Right cardiac atrium (tissue), 5 donors: ENCODE results near the gene SARNP. TPM values are rescaled to one million over a fixed set of nuclear protein-coding genes. Genes with fewer than 3 reads are reported as not detected.

Experiments
- ATAC-seq, 2 donors: fragments of 200-7000 bp; cut with Tn5 transposase; one replicate each; pipeline versions ENCODE4 v1.8.0 to v1.9.1; 2020; ENCODE audit warnings: moderate library complexity in 2 of 2, mild to moderate bottlenecking in 1 of 2
- DNase-seq, 3 donors: peaks; one replicate each; pipeline ENCODE4 v3.0.0-alpha.2; 2020
- H3K27ac ChIP-seq: one replicate; pipeline ENCODE4 v1.5.1; 2013; ENCODE audit warnings: mild to moderate bottlenecking, low read length, control low read depth, moderate library complexity
- H3K27me3 ChIP-seq: one replicate; pipeline ENCODE4 v1.6.1; 2013; ENCODE audit not compliant: control insufficient read depth, insufficient read depth
- H3K4me1 ChIP-seq: one replicate; pipeline ENCODE4 v1.6.1; 2013; ENCODE audit warnings: low read length; ENCODE audit not compliant: control insufficient read depth, insufficient read depth
- H3K4me3 ChIP-seq: one replicate; pipeline ENCODE4 v1.5.1; 2013; ENCODE audit warnings: low read length, control low read depth
- H3K9me3 ChIP-seq: one replicate; pipeline ENCODE4 v1.6.1; 2013; ENCODE audit warnings: low read length; ENCODE audit not compliant: control insufficient read depth
- whole genome bisulfite sequencing: extraction: QIAGEN DNeasy Blood & Tissue Kit; methylation state at CpG from one replicate; pipeline ENCODE4 v1.1.7; 2013; 5-methylcytosine and 5-hydroxymethylcytosine counted together
- intact Hi-C, 4 donors: fragments of 100-400 bp; cut with DNase I; formaldehyde crosslinking; loops; one replicate each; pipeline versions ENCODE4 v1.11.0 to v1.14.0; 2022 to 2023
- polyA plus RNA-seq: library from polyadenylated mRNA; stranded (reverse); fragments of 200-250 nt; gene quantifications from one replicate; pipeline ENCODE4 v1.2.3, GENCODE V29; 2013
- total RNA-seq, 4 donors: library from RNA; stranded (reverse); fragmentation: NEBNext Ultra II Directional; extraction: Animal tissue kit (Norgen Biotek cat#: 25700); gene quantifications; one replicate each; pipeline ENCODE4 v1.2.1, GENCODE V29; 2021
- donor health status: healthy with polysubstance abuse.
- donor health status: DM: no; HTN: yes; CAD: no.
- donor health status: DM: no; HTN: no; CAD: no.
- donor health status: DM: no; HTN: yes; CAD: no; lungs with severe emphysema.
- donor health status: DM: yes; HTN: yes; CAD: no.

The SARNP gene
- total and polyA plus RNA-seq, 5 donors = 50.3 to 113 (median 54.9) TPM

- DNase-seq (peak; percentile 62 to 87 (median 82)), ATAC-seq (peak; percentile 5 to 25)
- Histone ChIP-seq H3K4me3 (peak overlapping the region; percentile 98), H3K4me1 (peaks cover 2% of the 10 kb centered on the region), H3K27me3 (no peaks in the 10 kb centered on the region), H3K27ac (no peak overlapping the region), H3K9me3 (no peaks in the 10 kb centered on the region)
- intact Hi-C loops = loop anchor here (5.0 to 10.0 kb wide), 3 partner anchors 51 to 194 kb away; partner anchors contain the start of gene DGKA (in 1 of the 4)
- under 1% methylated on average over 72 of the region's 73 CpGs for WGBS
Observed at GRCh38 chr12:55743406-55744339, 73.9 kb downstream of the SARNP start.

GRCh38 chr12:55742719-55743405 lies 74.7 kb downstream of the SARNP start, which contains the start of gene GDF11:
GDF11 (plus strand) TSS chr12:55743122; CDS start chr12:55743317, 195 bp downstream.
- intact Hi-C loops = loop anchor here (5.0 to 10.0 kb wide), 3 partner anchors 52 to 194 kb away; partner anchors contain the start of gene DGKA (in 1 of the 4)
- H3K9me3 ChIP-seq = no peaks in the 10 kb centered on the region
- peak within 1 kb of the TSS; percentile 98 for H3K4me3 ChIP-seq
- WGBS = under 1% methylated on average over 29 of the region's 53 CpGs
- no peaks in the 10 kb centered on the region for H3K27me3 ChIP-seq
- H3K27ac ChIP-seq = no peak within 1 kb of the TSS
- peak; percentile 57 to 69 for ATAC-seq
- DNase-seq = peak; percentile 84 to 94 (median 92)
- H3K4me1 ChIP-seq = peaks cover 2% of the 10 kb centered on the region

GRCh38 chr12:55741931-55742680 lies 75.4 kb downstream of the SARNP start:
- Histone ChIP-seq H3K27ac (no peak overlapping the region), H3K9me3 (no peaks in the 10 kb centered on the region), H3K4me1 (peaks cover 2% of the 10 kb centered on the region), H3K27me3 (no peaks in the 10 kb centered on the region), H3K4me3 (no peak overlapping the region)
- intact Hi-C loops = loop anchor here (5.0 to 10.0 kb wide), 3 partner anchors 53 to 195 kb away; partner anchors contain the start of gene DGKA (in 1 of the 4)
- ATAC-seq (no peak), DNase-seq (peak in 1 of 3 donors; percentile 17)
- WGBS = 21% methylated on average over 3 of the region's 3 CpGs

GRCh38 chr12:55739025-55739378 lies 78.5 kb downstream of the SARNP start:
- ATAC-seq (no peak), DNase-seq (no peak)
- intact Hi-C loops = loop anchor here in 2 of 4 donors (2.0 to 5.0 kb wide), 2 partner anchors 202 to 203 kb away; no protein-coding TSS in a partner anchor
- Histone ChIP-seq H3K27me3 (no peaks in the 10 kb centered on the region), H3K9me3 (no peaks in the 10 kb centered on the region), H3K4me3 (no peak overlapping the region), H3K4me1 (no peaks in the 10 kb centered on the region), H3K27ac (no peak overlapping the region)
- WGBS = 80% methylated on average over 2 of the region's 2 CpGs

GRCh38 chr12:55738123-55739024 lies 79.2 kb downstream of the SARNP start:
- WGBS = 2% methylated on average over 14 of the region's 14 CpGs
- H3K27ac ChIP-seq = peak overlapping the region; percentile 68

GRCh38 chr12:55737581-55738122 lies 79.9 kb downstream of the SARNP start:
- Histone ChIP-seq H3K27me3 (no peaks in the 10 kb centered on the region), H3K27ac (peak overlapping the region; percentile 68), H3K4me3 (no peak overlapping the region), H3K9me3 (no peaks in the 10 kb centered on the region), H3K4me1 (no peaks in the 10 kb centered on the region)
- intact Hi-C loops = loop anchor here in 2 of 4 donors (2.0 to 5.0 kb wide), 2 partner anchors 203 to 205 kb away; no protein-coding TSS in a partner anchor
- WGBS = 8% methylated on average over 4 of the region's 4 CpGs
- DNase-seq = no peak
- ATAC-seq = peak; percentile 22 to 38

More at GRCh38 chr12:55738123-55739024, 79.2 kb downstream of the SARNP start:
- peak; percentile 89 to 94 (median 93) for DNase-seq
- intact Hi-C loops = loop anchor here in 2 of 4 donors (2.0 to 5.0 kb wide), 2 partner anchors 202 to 204 kb away; no protein-coding TSS in a partner anchor
- ATAC-seq = peak; percentile 83
- H3K4me3 ChIP-seq = peak overlapping the region; percentile 75
- no peaks in the 10 kb centered on the region for H3K4me1 ChIP-seq
- H3K27me3 ChIP-seq = no peaks in the 10 kb centered on the region
- H3K9me3 ChIP-seq = no peaks in the 10 kb centered on the region

- no peak overlapping the region for H3K4me3 ChIP-seq
- 34% methylated on average over 6 of the region's 6 CpGs for WGBS
- ATAC-seq = peak; percentile 57 to 61
- no peaks in the 10 kb centered on the region for H3K27me3 ChIP-seq
- H3K9me3 ChIP-seq = no peaks in the 10 kb centered on the region
- peak; percentile 64 to 87 (median 85) for DNase-seq
- intact Hi-C loops = loop anchor here in 1 of 4 donors (5.0 kb wide), 1 partner anchor 205 kb away; no protein-coding TSS in a partner anchor
- no peaks in the 10 kb centered on the region for H3K4me1 ChIP-seq
- peak overlapping the region; percentile 25 for H3K27ac ChIP-seq
Observed at GRCh38 chr12:55736780-55737580, 80.5 kb downstream of the SARNP start.

GRCh38 chr12:55736076-55736475 lies 81.4 kb downstream of the SARNP start:
- Histone ChIP-seq H3K27me3 (no peaks in the 10 kb centered on the region), H3K27ac (no peak overlapping the region), H3K4me1 (no peaks in the 10 kb centered on the region), H3K4me3 (no peak overlapping the region), H3K9me3 (no peaks in the 10 kb centered on the region)
- intact Hi-C loops = loop anchor here in 1 of 4 donors (5.0 kb wide), 1 partner anchor 206 kb away; no protein-coding TSS in a partner anchor
- ATAC-seq (no peak), DNase-seq (no peak)
- WGBS = 56% methylated on average over 3 of the region's 3 CpGs

GRCh38 chr12:55734595-55734994 lies 82.9 kb downstream of the SARNP start:
- ATAC-seq = no peak
- H3K4me1 ChIP-seq = no peaks in the 10 kb centered on the region
- H3K4me3 ChIP-seq = no peak overlapping the region
- H3K27me3 ChIP-seq = no peaks in the 10 kb centered on the region
- intact Hi-C loops = no loop called here
- WGBS = 87% methylated on average over 3 of the region's 3 CpGs
- H3K9me3 ChIP-seq = no peaks in the 10 kb centered on the region
- no peak for DNase-seq
- no peak overlapping the region for H3K27ac ChIP-seq
